Spleen (tissue), 7 donors: ENCODE measurements around the gene PTPRCAP.
A peak's percentile ranks its signal among the peaks of the same experiment; 100 is the strongest.

Experiments
- CTCF ChIP-seq, 11 experiments: fragments of 200-600 bp in 7 of 11; fragments of 450-650 bp in 4 of 11; sonication (generic) in 4 of 11; IDR thresholded peaks in 8 of 11; conservative IDR thresholded peaks in 3 of 11; 1 replicate in 7 of 11; 2 replicates in 4 of 11; pipeline versions ENCODE4 v1.4.0 to v1.8.0; 2016 to 2021; ENCODE audit warnings: antibody characterized with exemption in 11 of 11, inconsistent platforms in 4 of 11, mild to moderate bottlenecking in 1 of 11
- POLR2AphosphoS5 ChIP-seq, 3 donors: sonication (generic); formaldehyde crosslinking; IDR thresholded peaks; one replicate each; pipeline ENCODE4 v1.5.1; 2017; ENCODE audit warnings: antibody characterized with exemption in 3 of 3
- donor health status: DM: no; HTN: no; CAD: no; lungs with moderate emphysema.
- donor health status: DM: no; HTN: no; CAD: no.
- donor health status: DM: no; HTN: no; CAD: no.

GRCh38 chr11:67436459-67437081 lies 912 bp downstream of the PTPRCAP start:
- TF ChIP-seq CTCF (IDR thresholded peaks at IDR 0.05 in 8 of 11, conservative IDR thresholded peaks at IDR 0.05 in 3 of 11) (no peak), POLR2AphosphoS5 (IDR thresholded peaks at IDR 0.05) (peak in 2 of 3 donors; percentile 53 to 63)
